ENCODE results near the gene ZACN. TPM values are rescaled to one million over a fixed set of nuclear protein-coding genes. Genes with fewer than 3 reads are reported as not detected.

ZACN gene
- polyA plus RNA-seq (2012; rRNA removed) = 0.03 TPM in 1 of 2 replicates, not detected in the other
- 0.01 TPM in 1 of 2 replicates, not detected in the other for polyA plus RNA-seq (2012; cell fraction: cytosol; rRNA removed)
- polyA plus RNA-seq (2012; cell fraction: nucleus; rRNA removed) = 0.12 and 0.26 TPM in 2 replicates

DNA sequence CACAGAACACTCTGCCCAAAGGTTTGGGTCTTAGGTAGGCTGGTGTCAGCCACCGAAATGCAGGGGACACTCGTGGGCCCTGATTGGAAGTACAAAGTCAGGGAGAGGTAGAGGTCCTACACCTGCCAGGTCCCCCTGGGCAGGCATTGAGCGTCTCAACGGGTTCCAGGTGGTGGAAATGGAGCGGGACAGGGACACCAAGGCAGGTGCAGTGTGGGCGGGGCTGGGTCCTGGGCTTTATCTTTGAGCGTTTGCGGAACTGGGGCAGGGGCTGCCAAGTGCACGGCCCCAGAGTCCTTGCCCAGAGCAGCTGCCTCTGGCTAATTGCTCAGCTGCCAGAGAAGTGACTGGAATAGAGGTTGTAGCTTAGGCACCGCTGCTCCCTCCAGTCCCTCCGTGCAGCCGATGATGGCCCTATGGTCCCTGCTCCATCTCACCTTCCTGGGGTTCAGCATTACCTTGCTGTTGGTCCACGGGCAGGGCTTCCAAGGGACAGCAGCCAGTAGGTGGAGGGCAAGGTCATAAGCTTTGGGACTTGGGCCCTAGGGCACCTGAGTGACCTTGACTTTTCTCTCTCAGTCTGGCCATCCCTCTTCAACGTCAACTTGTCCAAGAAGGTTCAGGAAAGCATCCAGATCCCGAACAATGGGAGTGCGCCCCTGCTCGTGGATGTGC lies at the start of gene ZACN:
Gene ZACN, plus strand, starts transcription at position 323 of the 675 bp plus-strand sequence. Its CDS starts 83 bp downstream, at position 406.
- Histone ChIP-seq H3K27me3 (ENCODE audit: insufficient read depth) (peaks cover 66% of the 10 kb centered on the region), H3K4me2 (peak within 1 kb of the TSS; percentile 48), H3F3A (replicated peaks; ENCODE audit: insufficient read depth) (peaks cover 23% of the 10 kb centered on the region), H4K20me1 (ENCODE audit: insufficient read depth) (no peaks in the 10 kb centered on the region; the same call in 1 of the 2 replicates), H3K9ac (no peak within 1 kb of the TSS), H3K9me2 (no peaks in the 10 kb centered on the region), H3K4me3 (ENCODE audit: low read depth in 2 of 2, low read length in 1 of 2) (peak within 1 kb of the TSS in 1 of 2 experiments; percentile 19; a peak in 1 of 4 replicates), H2AFZ (ENCODE audit: low read depth) (no peak within 1 kb of the TSS), H3K27ac (ENCODE audit: low read depth in 2 of 2, low read length in 1 of 2) (no peak within 1 kb of the TSS), H3K79me2 (ENCODE audit: insufficient read depth) (no peaks in the 10 kb centered on the region), H3K4me1 (ENCODE audit: control insufficient read depth in 1 of 2, insufficient read depth in 2 of 2, low read depth in 1 of 2, low read length in 1 of 2) (peaks cover 0 to 32% of the 10 kb centered on the region in 2 experiments; a peak in 1 of 4 replicates), H3K9me3 (no peaks in the 10 kb centered on the region), H3K36me3 (replicated peaks in 1 of 2; ENCODE audit: control insufficient read depth in 1 of 2, insufficient read depth in 2 of 2, low read length in 1 of 2) (peaks cover 4 to 16% of the 10 kb centered on the region in 2 experiments)
- ChIA-PET CTCF (interaction anchor here (0.6 to 7.8 kb wide), 9 partner anchors 10 to 201 kb away, joined by 3 to 64 read pairs (median 7); partner anchors contain the start of genes EXOC7 and FBF1), POLR2A (interaction anchor here (0.8 to 3.4 kb wide), 4 partner anchors 14 to 201 kb away, joined by 3 to 20 read pairs (median 4); no protein-coding TSS in a partner anchor)
- TF ChIP-seq POLR2AphosphoS5 (IDR thresholded peaks at IDR 0.05; ENCODE audit: low read depth, low read length) (0 out of 2 replicates have a peak, but pooled peaks have one; percentile 1), GABPA (IDR thresholded peaks at IDR 0.05; ENCODE audit: low read depth) (no peak)
- WGBS (ENCODE audit: low lambda C conversion rate) = 24% methylated on average over 16 of the region's 17 CpGs
- DNase-seq = peak; percentile 53

DNA sequence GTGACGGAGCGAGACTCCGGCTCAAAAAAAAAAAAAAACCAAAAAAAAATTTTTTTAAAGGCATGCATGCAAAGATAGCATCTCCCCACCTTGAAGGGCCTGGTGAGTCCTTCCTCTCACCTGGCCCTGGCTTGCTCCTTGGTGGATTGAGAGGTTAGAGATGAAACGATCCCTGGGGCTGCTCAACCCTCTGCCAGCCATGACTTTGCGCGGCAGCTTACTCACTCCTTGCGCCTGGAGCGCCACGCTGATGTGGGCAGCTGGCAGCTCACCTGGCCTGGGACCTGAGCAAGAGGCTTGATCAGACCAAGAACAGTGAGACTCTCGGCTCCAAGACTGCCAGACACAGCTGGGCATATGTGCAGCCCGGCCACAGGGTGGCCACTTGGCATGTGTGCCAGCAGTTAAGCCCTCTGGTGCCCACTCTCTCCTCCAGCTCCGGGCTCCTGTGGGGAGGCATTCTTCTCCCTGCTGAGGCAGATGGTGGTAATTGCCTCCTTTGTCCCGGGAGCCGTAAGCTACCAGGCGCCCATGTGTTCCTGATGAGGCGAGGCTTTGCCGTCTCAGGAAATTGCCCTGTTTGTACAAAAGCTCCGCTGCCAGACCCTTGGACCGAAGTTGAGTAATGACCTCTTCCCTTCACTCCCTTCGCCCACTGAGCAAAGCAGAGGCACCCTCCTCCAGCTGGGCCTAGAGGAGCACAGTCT lies 46.8 kb upstream of the ZACN start:
- ChIA-PET POLR2A (no interaction called here), CTCF (interaction anchor here (0.7 to 13.5 kb wide), 9 partner anchors 12 to 353 kb away, joined by 3 to 133 read pairs (median 4); no protein-coding TSS in a partner anchor)
- no peaks in the 10 kb centered on the region for H3K9me3 ChIP-seq
- no peaks in the 10 kb centered on the region for H3K79me2 ChIP-seq (ENCODE audit: insufficient read depth)
- peaks cover 9% of the 10 kb centered on the region for H3F3A ChIP-seq (replicated peaks; ENCODE audit: insufficient read depth)
- H3K36me3 ChIP-seq (replicated peaks in 1 of 2; ENCODE audit: control insufficient read depth in 1 of 2, insufficient read depth in 2 of 2, low read length in 1 of 2) = no peaks in the 10 kb centered on the region
- no peaks in the 10 kb centered on the region for H3K9me2 ChIP-seq
- TF ChIP-seq CTCF (IDR thresholded peaks at IDR 0.05) (peak; percentile 26; the same call in 1 of the 2 replicates), TAF1 (IDR thresholded peaks at IDR 0.05; ENCODE audit: borderline replicate concordance, low read depth, low read length) (no peak), RXRA (IDR thresholded peaks at IDR 0.05; ENCODE audit: borderline replicate concordance, low read depth) (no peak), RAD21 (IDR thresholded peaks at IDR 0.05; ENCODE audit: low read length) (0 out of 2 replicates have a peak, but pooled peaks have one; percentile 2), RFX5 (IDR thresholded peaks at IDR 0.05; ENCODE audit: low read length) (no peak)
- H3K4me3 ChIP-seq (ENCODE audit: low read depth in 2 of 2, low read length in 1 of 2) = no peak overlapping the region
- H3K27ac ChIP-seq (ENCODE audit: low read depth in 2 of 2, low read length in 1 of 2) = no peak overlapping the region
- WGBS (ENCODE audit: low lambda C conversion rate) = 80% methylated on average over 15 of the region's 20 CpGs
- H3K4me2 ChIP-seq = no peak overlapping the region
- DNase-seq = peak; percentile 57
- H3K4me1 ChIP-seq (ENCODE audit: control insufficient read depth in 1 of 2, insufficient read depth in 2 of 2, low read depth in 1 of 2, low read length in 1 of 2) = peaks cover 9 to 23% of the 10 kb centered on the region in 2 experiments; a peak in 3 of 4 replicates
- no peak overlapping the region for H2AFZ ChIP-seq (ENCODE audit: low read depth)
- no peaks in the 10 kb centered on the region for H3K27me3 ChIP-seq (ENCODE audit: insufficient read depth)
- H4K20me1 ChIP-seq (ENCODE audit: insufficient read depth) = no peaks in the 10 kb centered on the region
- H3K9ac ChIP-seq = no peak overlapping the region
